ENCODE results near the gene CCDC47.

DNA sequence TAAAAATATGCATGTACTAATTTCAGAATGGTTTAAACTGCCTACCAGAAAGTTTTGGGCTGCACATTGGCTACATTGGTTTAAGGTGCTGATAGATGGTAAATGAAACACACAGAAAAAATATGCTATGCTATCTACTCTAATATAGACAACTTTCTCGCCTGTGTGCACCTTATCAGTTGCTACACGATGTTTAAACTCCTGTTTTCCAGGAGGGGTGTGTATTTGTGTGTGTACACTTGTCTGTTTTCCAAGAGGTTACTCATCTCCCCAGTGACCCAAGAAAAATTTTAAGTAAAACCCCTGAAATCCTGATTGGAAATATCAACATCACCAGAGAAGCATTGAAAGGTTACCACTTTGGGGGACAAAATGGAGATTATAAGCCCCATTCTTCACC lies 32.2 kb upstream of the CCDC47 start:
- TF ChIP-seq, protein P1, sequence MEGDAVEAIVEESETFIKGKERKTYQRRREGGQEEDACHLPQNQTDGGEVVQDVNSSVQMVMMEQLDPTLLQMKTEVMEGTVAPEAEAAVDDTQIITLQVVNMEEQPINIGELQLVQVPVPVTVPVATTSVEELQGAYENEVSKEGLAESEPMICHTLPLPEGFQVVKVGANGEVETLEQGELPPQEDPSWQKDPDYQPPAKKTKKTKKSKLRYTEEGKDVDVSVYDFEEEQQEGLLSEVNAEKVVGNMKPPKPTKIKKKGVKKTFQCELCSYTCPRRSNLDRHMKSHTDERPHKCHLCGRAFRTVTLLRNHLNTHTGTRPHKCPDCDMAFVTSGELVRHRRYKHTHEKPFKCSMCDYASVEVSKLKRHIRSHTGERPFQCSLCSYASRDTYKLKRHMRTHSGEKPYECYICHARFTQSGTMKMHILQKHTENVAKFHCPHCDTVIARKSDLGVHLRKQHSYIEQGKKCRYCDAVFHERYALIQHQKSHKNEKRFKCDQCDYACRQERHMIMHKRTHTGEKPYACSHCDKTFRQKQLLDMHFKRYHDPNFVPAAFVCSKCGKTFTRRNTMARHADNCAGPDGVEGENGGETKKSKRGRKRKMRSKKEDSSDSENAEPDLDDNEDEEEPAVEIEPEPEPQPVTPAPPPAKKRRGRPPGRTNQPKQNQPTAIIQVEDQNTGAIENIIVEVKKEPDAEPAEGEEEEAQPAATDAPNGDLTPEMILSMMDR (conservative IDR thresholded peaks at IDR 0.05; ENCODE audit: low read depth, low read length), result no peak
- TF ChIP-seq EZH2 (IDR thresholded peaks at IDR 0.05; ENCODE audit: low read length, unreplicated experiment), result no peak
